HL-60 (cell line): ENCODE results near the gene HHAT.

Experiments used
- GABPA ChIP-seq: IDR thresholded peaks from 2 replicates; pipeline ENCODE4 v1.6.1; 2012; ENCODE audit warnings: low read depth
- POLR2AphosphoS5 ChIP-seq: IDR thresholded peaks from 2 replicates; pipeline ENCODE4 v1.6.1; 2012; ENCODE audit warnings: low read depth
- TF ChIP-seq, protein P1 (sequence below): IDR thresholded peaks from one replicate; pipeline ENCODE4 v1.5.1; 2011; ENCODE audit warnings: low read length, control low read depth, inconsistent platforms; ENCODE audit not compliant: insufficient read depth

DNA sequence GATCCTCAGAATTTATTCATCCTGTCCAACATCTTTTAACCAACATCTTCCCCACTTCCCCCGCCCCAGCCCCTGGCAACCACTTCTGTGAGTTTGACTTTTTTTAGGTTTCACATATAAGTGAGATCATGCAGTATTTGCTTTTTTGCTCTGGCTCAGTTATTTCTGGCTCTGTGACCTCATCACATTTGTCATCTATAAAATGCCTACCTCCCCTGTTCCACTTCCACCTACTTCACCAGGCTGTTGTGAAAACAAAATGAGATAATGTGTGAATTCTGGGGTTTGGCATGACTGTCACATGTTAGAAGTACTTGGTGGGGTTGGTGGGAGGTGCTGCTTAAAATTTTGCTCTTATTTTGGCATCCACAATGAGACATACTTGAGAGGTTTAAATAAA lies 18.4 kb downstream of the HHAT start:
- TF ChIP-seq, protein P1, sequence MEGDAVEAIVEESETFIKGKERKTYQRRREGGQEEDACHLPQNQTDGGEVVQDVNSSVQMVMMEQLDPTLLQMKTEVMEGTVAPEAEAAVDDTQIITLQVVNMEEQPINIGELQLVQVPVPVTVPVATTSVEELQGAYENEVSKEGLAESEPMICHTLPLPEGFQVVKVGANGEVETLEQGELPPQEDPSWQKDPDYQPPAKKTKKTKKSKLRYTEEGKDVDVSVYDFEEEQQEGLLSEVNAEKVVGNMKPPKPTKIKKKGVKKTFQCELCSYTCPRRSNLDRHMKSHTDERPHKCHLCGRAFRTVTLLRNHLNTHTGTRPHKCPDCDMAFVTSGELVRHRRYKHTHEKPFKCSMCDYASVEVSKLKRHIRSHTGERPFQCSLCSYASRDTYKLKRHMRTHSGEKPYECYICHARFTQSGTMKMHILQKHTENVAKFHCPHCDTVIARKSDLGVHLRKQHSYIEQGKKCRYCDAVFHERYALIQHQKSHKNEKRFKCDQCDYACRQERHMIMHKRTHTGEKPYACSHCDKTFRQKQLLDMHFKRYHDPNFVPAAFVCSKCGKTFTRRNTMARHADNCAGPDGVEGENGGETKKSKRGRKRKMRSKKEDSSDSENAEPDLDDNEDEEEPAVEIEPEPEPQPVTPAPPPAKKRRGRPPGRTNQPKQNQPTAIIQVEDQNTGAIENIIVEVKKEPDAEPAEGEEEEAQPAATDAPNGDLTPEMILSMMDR: no peak
- TF ChIP-seq POLR2AphosphoS5 (no peak), GABPA (no peak)
